WTC11 (cell line): ENCODE measurements around the gene PSMB10. TPM values are rescaled to one million over a fixed set of nuclear protein-coding genes. Genes with fewer than 3 reads are reported as not detected.

Source experiments
- ATAC-seq: fragments of 200-7000 bp; cut with Tn5 transposase; 2 replicates; pipeline ENCODE4 v1.10.0; 2021; ENCODE audit warnings: mild to moderate bottlenecking, moderate library complexity
- CTCF ChIA-PET: fragments of 300-600 bp; sonication (Branson Sonifier 250); formaldehyde crosslinking; loops from one replicate; lab custom pipeline; 2021; ENCODE audit warnings: antibody characterized with exemption; lab: Charles Lee
- POLR2A ChIA-PET: fragments of 350-600 bp; sonication (Branson Sonifier 250); formaldehyde crosslinking; loops from one replicate; lab custom pipeline; 2021; ENCODE audit warnings: antibody characterized with exemption; lab: Charles Lee
- DNase-seq: peaks from one replicate; pipeline ENCODE4 v3.0.0; 2021; ENCODE audit warnings: low spot score
- H3K27ac Mint-ChIP-seq: 2 replicates; pipeline ENCODE4 v1.8.0; 2021; ENCODE audit warnings: mixed read lengths
- H3K27me3 Mint-ChIP-seq: 2 replicates; pipeline ENCODE4 v1.8.0; 2021; ENCODE audit warnings: low read depth, mild to moderate bottlenecking, moderate library complexity, mixed read lengths
- H3K36me3 Mint-ChIP-seq: 2 replicates; pipeline ENCODE4 v1.8.0; 2021; ENCODE audit warnings: mixed read lengths
- H3K4me1 Mint-ChIP-seq: 2 replicates; pipeline ENCODE4 v1.8.0; 2022; ENCODE audit warnings: mixed read lengths
- H3K4me3 Mint-ChIP-seq: 2 replicates; pipeline ENCODE4 v1.8.0; 2021; ENCODE audit warnings: mild to moderate bottlenecking, moderate library complexity, mixed read lengths
- H3K9me3 Mint-ChIP-seq: 2 replicates; pipeline ENCODE4 v1.8.0; 2021; ENCODE audit warnings: mixed read lengths
- ATF1 ChIP-seq: sonication (generic); formaldehyde crosslinking; IDR thresholded peaks from 2 replicates; pipeline ENCODE4 v1.8.1; 2023; ENCODE audit warnings: mild to moderate bottlenecking, moderate library complexity, missing genetic modification reagents
- CREB1 ChIP-seq: sonication (generic); formaldehyde crosslinking; IDR thresholded peaks from 2 replicates; pipeline ENCODE4 v1.8.0; 2023; ENCODE audit warnings: mild to moderate bottlenecking, missing genetic modification reagents
- EMX1 ChIP-seq: fragments of 250-450 bp; sonication (Bioruptor Pico); IDR thresholded peaks from 2 replicates; pipeline ENCODE4 v1.8.0; 2021; ENCODE audit warnings: mild to moderate bottlenecking
- ESRRA ChIP-seq: sonication (generic); formaldehyde crosslinking; IDR thresholded peaks from 2 replicates; pipeline ENCODE4 v1.8.1; 2022; ENCODE audit warnings: mild to moderate bottlenecking, missing genetic modification reagents, borderline replicate concordance
- MXD4 ChIP-seq: fragments of 250-450 bp; sonication (Bioruptor Pico); IDR thresholded peaks from 2 replicates; pipeline ENCODE4 v1.8.0; 2021; ENCODE audit warnings: mild to moderate bottlenecking, moderate library complexity, borderline replicate concordance
- MYBL2 ChIP-seq: sonication (generic); formaldehyde crosslinking; IDR thresholded peaks from 2 replicates; pipeline ENCODE4 v1.8.1; 2023; ENCODE audit warnings: mild to moderate bottlenecking, moderate library complexity, missing genetic modification reagents
- NFE2L1 ChIP-seq: sonication (generic); formaldehyde crosslinking; IDR thresholded peaks from 2 replicates; pipeline ENCODE4 v1.8.1; 2023; ENCODE audit warnings: missing genetic modification reagents
- NR2C2 ChIP-seq: sonication (generic); formaldehyde crosslinking; IDR thresholded peaks from 2 replicates; pipeline ENCODE4 v1.8.0; 2022; ENCODE audit warnings: mild to moderate bottlenecking, missing genetic modification reagents
- RORB ChIP-seq: fragments of 250-450 bp; sonication (Bioruptor Pico); IDR thresholded peaks from 2 replicates; pipeline ENCODE4 v1.9.0; 2021; ENCODE audit warnings: mild to moderate bottlenecking
- SOX15 ChIP-seq: fragments of 250-450 bp; sonication (Bioruptor Pico); IDR thresholded peaks from 2 replicates; pipeline ENCODE4 v1.9.0; 2021; ENCODE audit warnings: mild to moderate bottlenecking
- TCF7 ChIP-seq: sonication (generic); formaldehyde crosslinking; IDR thresholded peaks from 2 replicates; pipeline ENCODE4 v1.8.0; 2022; ENCODE audit warnings: mild to moderate bottlenecking, low read depth, missing genetic modification reagents, moderate library complexity
- TP53 ChIP-seq: sonication (generic); formaldehyde crosslinking; IDR thresholded peaks from 2 replicates; pipeline ENCODE4 v1.8.1; 2023; ENCODE audit warnings: mild to moderate bottlenecking, missing genetic modification reagents
- ZNF138 ChIP-seq: sonication (generic); formaldehyde crosslinking; conservative IDR thresholded peaks from 2 replicates; pipeline ENCODE4 v1.8.1; 2022; ENCODE audit warnings: mild to moderate bottlenecking, moderate library complexity, missing genetic modification reagents
- total RNA-seq: library from RNA; stranded (reverse); gene quantifications from 3 replicates; pipeline ENCODE4 v1.2.3, GENCODE V29; 2021
- TF ChIP-seq, protein P1 (sequence below): fragments of 250-450 bp; sonication (Bioruptor Pico); IDR thresholded peaks from 2 replicates; pipeline ENCODE4 v1.9.0; 2021; ENCODE audit warnings: mild to moderate bottlenecking
- TF ChIP-seq, protein P2 (sequence below): sonication (generic); formaldehyde crosslinking; IDR thresholded peaks from 2 replicates; pipeline ENCODE4 v1.8.0; 2022; ENCODE audit warnings: mild to moderate bottlenecking, missing genetic modification reagents
- TF ChIP-seq, protein P3 (sequence below): sonication (generic); formaldehyde crosslinking; IDR thresholded peaks from 2 replicates; pipeline ENCODE4 v1.8.1; 2023; ENCODE audit warnings: mild to moderate bottlenecking, moderate library complexity, missing genetic modification reagents
- TF ChIP-seq, protein P4 (sequence below): fragments of 200-600 bp; IDR thresholded peaks from 2 replicates; pipeline ENCODE4 v1.8.0; 2022; ENCODE audit warnings: antibody characterized with exemption
- TF ChIP-seq, protein P5 (sequence below): sonication (generic); formaldehyde crosslinking; IDR thresholded peaks from 2 replicates; pipeline ENCODE4 v1.8.0; 2023; ENCODE audit warnings: mild to moderate bottlenecking, missing genetic modification reagents
- TF ChIP-seq, protein P6 (sequence below): fragments of 250-450 bp; sonication (Bioruptor Pico); IDR thresholded peaks from 2 replicates; pipeline ENCODE4 v1.8.0; 2021; ENCODE audit warnings: mild to moderate bottlenecking
- TF ChIP-seq, protein P7 (sequence below): sonication (generic); formaldehyde crosslinking; IDR thresholded peaks from 2 replicates; pipeline ENCODE4 v1.8.1; 2022; ENCODE audit warnings: low read depth, missing genetic modification reagents, borderline replicate concordance
- TF ChIP-seq, protein P8 (sequence below): fragments of 250-450 bp; sonication (Bioruptor Pico); IDR thresholded peaks from 2 replicates; pipeline ENCODE4 v1.9.0; 2021; ENCODE audit warnings: mild to moderate bottlenecking, borderline replicate concordance

Gene PSMB10
- total RNA-seq, 1 experiment from 2014 or later: 40.9 TPM

DNA sequence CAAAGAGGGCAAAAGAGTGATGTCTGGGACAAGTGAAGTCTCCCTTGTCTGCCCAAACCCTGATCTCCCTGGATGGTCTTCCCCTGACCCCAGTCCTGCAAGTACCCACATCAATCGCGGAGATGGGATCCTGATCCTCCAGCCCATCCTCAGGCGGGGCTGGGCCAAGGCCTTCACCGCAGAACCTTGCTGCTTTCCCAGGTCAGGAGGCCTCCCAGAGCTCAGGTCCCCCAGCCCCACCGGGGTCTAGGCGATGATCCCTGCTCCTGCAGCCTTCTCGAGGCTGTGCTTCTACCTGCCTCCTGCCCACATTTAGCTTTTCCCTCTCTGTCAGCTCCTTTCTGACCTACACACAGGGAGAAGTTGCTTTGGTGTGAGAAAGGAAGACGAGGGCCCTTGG is 25.5 kb upstream of the PSMB10 start:
- CTCF ChIA-PET: interaction anchor here (0.6 to 1.3 kb wide), 2 partner anchors 11 to 79 kb away, joined by 3 to 4 read pairs; no protein-coding TSS in a partner anchor
- Mint-ChIP-seq H3K36me3 (peaks cover 52% of the 10 kb centered on the region), H3K9me3 (no peaks in the 10 kb centered on the region), H3K4me3 (no peak overlapping the region), H3K27ac (no peak overlapping the region; the same call in 1 of the 2 replicates), H3K27me3 (no peaks in the 10 kb centered on the region), H3K4me1 (peaks cover 31% of the 10 kb centered on the region)
- ATAC-seq: no peak
- TF ChIP-seq, protein P1, sequence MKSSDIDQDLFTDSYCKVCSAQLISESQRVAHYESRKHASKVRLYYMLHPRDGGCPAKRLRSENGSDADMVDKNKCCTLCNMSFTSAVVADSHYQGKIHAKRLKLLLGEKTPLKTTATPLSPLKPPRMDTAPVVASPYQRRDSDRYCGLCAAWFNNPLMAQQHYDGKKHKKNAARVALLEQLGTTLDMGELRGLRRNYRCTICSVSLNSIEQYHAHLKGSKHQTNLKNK (CRISPR knock-in tag): no peak
- TF ChIP-seq EMX1 (CRISPR knock-in tag) (no peak), CREB1 (CRISPR knock-in tag) (no peak), ZNF138 (no peak), MXD4 (CRISPR knock-in tag) (no peak), NFE2L1 (CRISPR knock-in tag) (no peak), ESRRA (CRISPR knock-in tag) (no peak), NR2C2 (CRISPR knock-in tag) (no peak), TP53 (CRISPR knock-in tag) (no peak), TCF7 (CRISPR knock-in tag) (no peak), SOX15 (CRISPR knock-in tag) (no peak), RORB (CRISPR knock-in tag) (no peak), MYBL2 (no peak)
- TF ChIP-seq, protein P2, sequence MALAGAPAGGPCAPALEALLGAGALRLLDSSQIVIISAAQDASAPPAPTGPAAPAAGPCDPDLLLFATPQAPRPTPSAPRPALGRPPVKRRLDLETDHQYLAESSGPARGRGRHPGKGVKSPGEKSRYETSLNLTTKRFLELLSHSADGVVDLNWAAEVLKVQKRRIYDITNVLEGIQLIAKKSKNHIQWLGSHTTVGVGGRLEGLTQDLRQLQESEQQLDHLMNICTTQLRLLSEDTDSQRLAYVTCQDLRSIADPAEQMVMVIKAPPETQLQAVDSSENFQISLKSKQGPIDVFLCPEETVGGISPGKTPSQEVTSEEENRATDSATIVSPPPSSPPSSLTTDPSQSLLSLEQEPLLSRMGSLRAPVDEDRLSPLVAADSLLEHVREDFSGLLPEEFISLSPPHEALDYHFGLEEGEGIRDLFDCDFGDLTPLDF (CRISPR knock-in tag): no peak
- TF ChIP-seq, protein P3, sequence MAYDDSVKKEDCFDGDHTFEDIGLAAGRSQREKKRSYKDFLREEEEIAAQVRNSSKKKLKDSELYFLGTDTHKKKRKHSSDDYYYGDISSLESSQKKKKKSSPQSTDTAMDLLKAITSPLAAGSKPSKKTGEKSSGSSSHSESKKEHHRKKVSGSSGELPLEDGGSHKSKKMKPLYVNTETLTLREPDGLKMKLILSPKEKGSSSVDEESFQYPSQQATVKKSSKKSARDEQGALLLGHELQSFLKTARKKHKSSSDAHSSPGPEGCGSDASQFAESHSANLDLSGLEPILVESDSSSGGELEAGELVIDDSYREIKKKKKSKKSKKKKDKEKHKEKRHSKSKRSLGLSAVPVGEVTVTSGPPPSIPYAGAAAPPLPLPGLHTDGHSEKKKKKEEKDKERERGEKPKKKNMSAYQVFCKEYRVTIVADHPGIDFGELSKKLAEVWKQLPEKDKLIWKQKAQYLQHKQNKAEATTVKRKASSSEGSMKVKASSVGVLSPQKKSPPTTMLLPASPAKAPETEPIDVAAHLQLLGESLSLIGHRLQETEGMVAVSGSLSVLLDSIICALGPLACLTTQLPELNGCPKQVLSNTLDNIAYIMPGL: no peak
- TF ChIP-seq, protein P4, sequence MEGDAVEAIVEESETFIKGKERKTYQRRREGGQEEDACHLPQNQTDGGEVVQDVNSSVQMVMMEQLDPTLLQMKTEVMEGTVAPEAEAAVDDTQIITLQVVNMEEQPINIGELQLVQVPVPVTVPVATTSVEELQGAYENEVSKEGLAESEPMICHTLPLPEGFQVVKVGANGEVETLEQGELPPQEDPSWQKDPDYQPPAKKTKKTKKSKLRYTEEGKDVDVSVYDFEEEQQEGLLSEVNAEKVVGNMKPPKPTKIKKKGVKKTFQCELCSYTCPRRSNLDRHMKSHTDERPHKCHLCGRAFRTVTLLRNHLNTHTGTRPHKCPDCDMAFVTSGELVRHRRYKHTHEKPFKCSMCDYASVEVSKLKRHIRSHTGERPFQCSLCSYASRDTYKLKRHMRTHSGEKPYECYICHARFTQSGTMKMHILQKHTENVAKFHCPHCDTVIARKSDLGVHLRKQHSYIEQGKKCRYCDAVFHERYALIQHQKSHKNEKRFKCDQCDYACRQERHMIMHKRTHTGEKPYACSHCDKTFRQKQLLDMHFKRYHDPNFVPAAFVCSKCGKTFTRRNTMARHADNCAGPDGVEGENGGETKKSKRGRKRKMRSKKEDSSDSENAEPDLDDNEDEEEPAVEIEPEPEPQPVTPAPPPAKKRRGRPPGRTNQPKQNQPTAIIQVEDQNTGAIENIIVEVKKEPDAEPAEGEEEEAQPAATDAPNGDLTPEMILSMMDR: no peak
- TF ChIP-seq, protein P5, sequence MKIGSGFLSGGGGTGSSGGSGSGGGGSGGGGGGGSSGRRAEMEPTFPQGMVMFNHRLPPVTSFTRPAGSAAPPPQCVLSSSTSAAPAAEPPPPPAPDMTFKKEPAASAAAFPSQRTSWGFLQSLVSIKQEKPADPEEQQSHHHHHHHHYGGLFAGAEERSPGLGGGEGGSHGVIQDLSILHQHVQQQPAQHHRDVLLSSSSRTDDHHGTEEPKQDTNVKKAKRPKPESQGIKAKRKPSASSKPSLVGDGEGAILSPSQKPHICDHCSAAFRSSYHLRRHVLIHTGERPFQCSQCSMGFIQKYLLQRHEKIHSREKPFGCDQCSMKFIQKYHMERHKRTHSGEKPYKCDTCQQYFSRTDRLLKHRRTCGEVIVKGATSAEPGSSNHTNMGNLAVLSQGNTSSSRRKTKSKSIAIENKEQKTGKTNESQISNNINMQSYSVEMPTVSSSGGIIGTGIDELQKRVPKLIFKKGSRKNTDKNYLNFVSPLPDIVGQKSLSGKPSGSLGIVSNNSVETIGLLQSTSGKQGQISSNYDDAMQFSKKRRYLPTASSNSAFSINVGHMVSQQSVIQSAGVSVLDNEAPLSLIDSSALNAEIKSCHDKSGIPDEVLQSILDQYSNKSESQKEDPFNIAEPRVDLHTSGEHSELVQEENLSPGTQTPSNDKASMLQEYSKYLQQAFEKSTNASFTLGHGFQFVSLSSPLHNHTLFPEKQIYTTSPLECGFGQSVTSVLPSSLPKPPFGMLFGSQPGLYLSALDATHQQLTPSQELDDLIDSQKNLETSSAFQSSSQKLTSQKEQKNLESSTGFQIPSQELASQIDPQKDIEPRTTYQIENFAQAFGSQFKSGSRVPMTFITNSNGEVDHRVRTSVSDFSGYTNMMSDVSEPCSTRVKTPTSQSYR: no peak
- TF ChIP-seq, protein P6, sequence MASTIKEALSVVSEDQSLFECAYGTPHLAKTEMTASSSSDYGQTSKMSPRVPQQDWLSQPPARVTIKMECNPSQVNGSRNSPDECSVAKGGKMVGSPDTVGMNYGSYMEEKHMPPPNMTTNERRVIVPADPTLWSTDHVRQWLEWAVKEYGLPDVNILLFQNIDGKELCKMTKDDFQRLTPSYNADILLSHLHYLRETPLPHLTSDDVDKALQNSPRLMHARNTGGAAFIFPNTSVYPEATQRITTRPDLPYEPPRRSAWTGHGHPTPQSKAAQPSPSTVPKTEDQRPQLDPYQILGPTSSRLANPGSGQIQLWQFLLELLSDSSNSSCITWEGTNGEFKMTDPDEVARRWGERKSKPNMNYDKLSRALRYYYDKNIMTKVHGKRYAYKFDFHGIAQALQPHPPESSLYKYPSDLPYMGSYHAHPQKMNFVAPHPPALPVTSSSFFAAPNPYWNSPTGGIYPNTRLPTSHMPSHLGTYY: no peak
- no peak for DNase-seq
- POLR2A ChIA-PET: no interaction called here

DNA sequence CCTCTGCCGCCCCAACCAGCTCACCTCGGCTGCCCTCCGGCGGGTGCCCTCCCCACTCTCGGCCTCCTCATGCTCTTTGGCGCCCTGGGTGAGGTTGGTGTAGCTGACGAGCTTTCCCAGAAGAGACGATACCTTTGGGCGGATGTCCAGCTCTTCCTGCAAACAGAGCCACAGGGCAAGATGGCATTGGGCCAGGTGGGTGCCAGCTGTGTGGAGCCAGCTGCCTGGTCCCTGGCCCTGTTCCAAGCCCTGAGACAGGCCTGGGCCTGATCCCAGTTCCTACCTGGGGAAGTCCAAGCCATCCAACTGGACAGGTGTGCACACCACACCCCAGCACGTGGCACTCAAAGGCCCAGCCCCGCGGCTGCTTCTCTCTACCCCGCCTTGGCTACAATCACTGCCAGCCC is 24.9 kb upstream of the PSMB10 start:
- no peaks in the 10 kb centered on the region for H3K27me3 Mint-ChIP-seq
- peaks cover 52% of the 10 kb centered on the region for H3K36me3 Mint-ChIP-seq
- CTCF ChIA-PET: interaction anchor here (1.3 kb wide), 1 partner anchor 79 kb away, joined by 4 read pairs; no protein-coding TSS in a partner anchor
- DNase-seq (no peak), ATAC-seq (no peak)
- H3K9me3 Mint-ChIP-seq: no peaks in the 10 kb centered on the region
- no peak overlapping the region for H3K4me3 Mint-ChIP-seq
- H3K4me1 Mint-ChIP-seq: peaks cover 25% of the 10 kb centered on the region
- POLR2A ChIA-PET: no interaction called here
- no peak overlapping the region for H3K27ac Mint-ChIP-seq
- TF ChIP-seq, protein P7, sequence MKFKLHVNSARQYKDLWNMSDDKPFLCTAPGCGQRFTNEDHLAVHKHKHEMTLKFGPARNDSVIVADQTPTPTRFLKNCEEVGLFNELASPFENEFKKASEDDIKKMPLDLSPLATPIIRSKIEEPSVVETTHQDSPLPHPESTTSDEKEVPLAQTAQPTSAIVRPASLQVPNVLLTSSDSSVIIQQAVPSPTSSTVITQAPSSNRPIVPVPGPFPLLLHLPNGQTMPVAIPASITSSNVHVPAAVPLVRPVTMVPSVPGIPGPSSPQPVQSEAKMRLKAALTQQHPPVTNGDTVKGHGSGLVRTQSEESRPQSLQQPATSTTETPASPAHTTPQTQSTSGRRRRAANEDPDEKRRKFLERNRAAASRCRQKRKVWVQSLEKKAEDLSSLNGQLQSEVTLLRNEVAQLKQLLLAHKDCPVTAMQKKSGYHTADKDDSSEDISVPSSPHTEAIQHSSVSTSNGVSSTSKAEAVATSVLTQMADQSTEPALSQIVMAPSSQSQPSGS (CRISPR knock-in tag): no peak
- TF ChIP-seq, protein P8, sequence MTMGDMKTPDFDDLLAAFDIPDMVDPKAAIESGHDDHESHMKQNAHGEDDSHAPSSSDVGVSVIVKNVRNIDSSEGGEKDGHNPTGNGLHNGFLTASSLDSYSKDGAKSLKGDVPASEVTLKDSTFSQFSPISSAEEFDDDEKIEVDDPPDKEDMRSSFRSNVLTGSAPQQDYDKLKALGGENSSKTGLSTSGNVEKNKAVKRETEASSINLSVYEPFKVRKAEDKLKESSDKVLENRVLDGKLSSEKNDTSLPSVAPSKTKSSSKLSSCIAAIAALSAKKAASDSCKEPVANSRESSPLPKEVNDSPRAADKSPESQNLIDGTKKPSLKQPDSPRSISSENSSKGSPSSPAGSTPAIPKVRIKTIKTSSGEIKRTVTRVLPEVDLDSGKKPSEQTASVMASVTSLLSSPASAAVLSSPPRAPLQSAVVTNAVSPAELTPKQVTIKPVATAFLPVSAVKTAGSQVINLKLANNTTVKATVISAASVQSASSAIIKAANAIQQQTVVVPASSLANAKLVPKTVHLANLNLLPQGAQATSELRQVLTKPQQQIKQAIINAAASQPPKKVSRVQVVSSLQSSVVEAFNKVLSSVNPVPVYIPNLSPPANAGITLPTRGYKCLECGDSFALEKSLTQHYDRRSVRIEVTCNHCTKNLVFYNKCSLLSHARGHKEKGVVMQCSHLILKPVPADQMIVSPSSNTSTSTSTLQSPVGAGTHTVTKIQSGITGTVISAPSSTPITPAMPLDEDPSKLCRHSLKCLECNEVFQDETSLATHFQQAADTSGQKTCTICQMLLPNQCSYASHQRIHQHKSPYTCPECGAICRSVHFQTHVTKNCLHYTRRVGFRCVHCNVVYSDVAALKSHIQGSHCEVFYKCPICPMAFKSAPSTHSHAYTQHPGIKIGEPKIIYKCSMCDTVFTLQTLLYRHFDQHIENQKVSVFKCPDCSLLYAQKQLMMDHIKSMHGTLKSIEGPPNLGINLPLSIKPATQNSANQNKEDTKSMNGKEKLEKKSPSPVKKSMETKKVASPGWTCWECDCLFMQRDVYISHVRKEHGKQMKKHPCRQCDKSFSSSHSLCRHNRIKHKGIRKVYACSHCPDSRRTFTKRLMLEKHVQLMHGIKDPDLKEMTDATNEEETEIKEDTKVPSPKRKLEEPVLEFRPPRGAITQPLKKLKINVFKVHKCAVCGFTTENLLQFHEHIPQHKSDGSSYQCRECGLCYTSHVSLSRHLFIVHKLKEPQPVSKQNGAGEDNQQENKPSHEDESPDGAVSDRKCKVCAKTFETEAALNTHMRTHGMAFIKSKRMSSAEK (CRISPR knock-in tag): no peak
- no peak for TF ChIP-seq EMX1 (CRISPR knock-in tag)
- TF ChIP-seq ATF1 (CRISPR knock-in tag): no peak
